Chondrocyte (in vitro differentiated cells): ENCODE measurements around the gene ALDOA. TPM values are rescaled to one million over a fixed set of nuclear protein-coding genes. Genes with fewer than 3 reads are reported as not detected.

Experiments used
- DNase-seq: peaks from one replicate; pipeline ENCODE4 v3.0.0; 2021; ENCODE audit warnings: mixed read lengths, low spot score
- H3K27ac Mint-ChIP-seq: one replicate; pipeline ENCODE4 v1.8.0; 2021; ENCODE audit warnings: mild to moderate bottlenecking, moderate library complexity, mixed read lengths; ENCODE audit not compliant: unreplicated experiment
- H3K27me3 Mint-ChIP-seq: 2 replicates; pipeline ENCODE4 v1.8.0; 2021; ENCODE audit warnings: low read depth, mixed read lengths
- H3K36me3 Mint-ChIP-seq: 2 replicates; pipeline ENCODE4 v1.8.0; 2021; ENCODE audit warnings: low read depth, mixed read lengths
- H3K4me1 Mint-ChIP-seq: 2 replicates; pipeline ENCODE4 v1.8.0; 2021; ENCODE audit warnings: low read depth, mild to moderate bottlenecking, mixed read lengths
- H3K4me3 Mint-ChIP-seq: one replicate; pipeline ENCODE4 v1.8.0; 2021; ENCODE audit warnings: mild to moderate bottlenecking, moderate library complexity, mixed read lengths; ENCODE audit not compliant: unreplicated experiment
- H3K9me3 Mint-ChIP-seq: 2 replicates; pipeline ENCODE4 v1.8.0; 2021; ENCODE audit warnings: low read depth, mixed read lengths
- CTCF ChIP-seq: fragments of 200-600 bp; sonication (generic); IDR thresholded peaks from 2 replicates; pipeline ENCODE4 v1.5.0; 2021; ENCODE audit warnings: antibody characterized with exemption, mild to moderate bottlenecking, moderate library complexity
- total RNA-seq: library from RNA; stranded (reverse); gene quantifications from 3 replicates; pipeline ENCODE4 v1.2.1, GENCODE V29; 2021

Gene ALDOA
- total RNA-seq, 1 donor from 2014 or later, result 1,094 TPM

DNA sequence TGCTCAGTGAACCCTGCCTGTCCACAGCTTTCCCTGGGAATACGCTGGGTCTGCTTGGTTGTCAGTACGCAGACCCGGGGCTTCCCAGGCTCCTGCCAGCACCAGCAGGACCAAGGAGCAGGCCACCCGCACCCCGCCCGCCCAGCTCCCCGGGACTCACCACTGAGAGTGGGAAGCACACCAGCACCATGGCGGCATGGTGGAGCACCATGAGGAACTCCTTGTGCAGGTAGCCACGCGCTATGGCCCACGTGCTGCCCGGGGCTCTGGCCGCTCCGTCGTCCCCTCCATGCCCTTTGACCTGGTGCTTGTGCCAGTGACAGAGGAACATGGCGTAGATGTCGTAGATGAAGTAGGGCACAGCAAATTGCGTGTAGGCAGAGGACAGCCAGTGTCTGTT lies 39.1 kb upstream of the ALDOA start:
- Mint-ChIP-seq H3K9me3 (no peaks in the 10 kb centered on the region), H3K27me3 (peaks cover 35% of the 10 kb centered on the region), H3K36me3 (no peaks in the 10 kb centered on the region), H3K4me1 (no peaks in the 10 kb centered on the region), H3K4me3 (no peak overlapping the region), H3K27ac (no peak overlapping the region)
- DNase-seq, result no peak
- TF ChIP-seq CTCF, result no peak

DNA sequence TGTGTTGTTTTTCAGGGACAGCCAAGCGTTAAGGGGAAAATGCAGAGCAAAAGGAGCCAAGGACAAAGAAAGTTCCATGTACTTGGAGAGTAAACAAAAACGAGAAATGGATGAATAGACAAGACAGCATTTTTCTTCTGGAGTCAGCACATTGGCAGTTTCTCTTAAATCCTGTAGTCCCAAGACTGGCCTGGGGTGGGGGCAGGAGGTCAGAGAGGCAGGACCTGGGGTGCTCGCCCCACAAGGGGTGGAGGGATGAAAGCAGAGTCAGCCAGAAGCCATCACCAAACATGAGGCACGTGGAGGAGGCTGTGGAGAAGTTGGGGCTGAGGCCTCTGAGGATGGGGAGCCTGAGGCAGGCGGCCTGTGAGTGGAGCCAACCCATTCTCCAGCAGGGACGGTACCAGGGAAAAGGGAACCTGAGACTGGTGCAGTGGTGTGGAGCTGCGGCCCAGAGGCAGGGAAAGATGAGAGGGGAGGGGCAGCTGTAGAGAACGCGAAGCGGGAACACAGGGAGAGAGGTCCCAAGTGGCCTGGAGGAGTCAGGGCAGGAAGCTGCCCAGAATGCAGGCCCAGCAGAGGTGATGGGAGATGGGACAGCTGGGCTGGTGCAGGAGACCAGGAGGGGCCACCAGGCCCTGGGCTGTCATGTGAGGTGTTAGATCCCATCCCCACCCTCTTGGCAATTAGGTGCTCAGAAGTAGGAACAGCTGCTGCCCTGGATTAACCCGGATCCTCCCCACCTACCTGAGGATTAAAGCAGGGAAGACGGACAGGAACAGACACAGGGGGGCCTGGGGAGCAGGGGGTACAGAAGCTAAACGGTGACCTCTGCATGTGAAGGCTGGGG lies 37.7 kb upstream of the ALDOA start:
- H3K4me3 Mint-ChIP-seq, result no peak overlapping the region
- no peak for TF ChIP-seq CTCF
- H3K4me1 Mint-ChIP-seq, result peaks cover 3% of the 10 kb centered on the region
- no peak overlapping the region for H3K27ac Mint-ChIP-seq
- DNase-seq, result no peak
- no peaks in the 10 kb centered on the region for H3K36me3 Mint-ChIP-seq
- no peaks in the 10 kb centered on the region for H3K9me3 Mint-ChIP-seq
- H3K27me3 Mint-ChIP-seq, result peaks cover 42% of the 10 kb centered on the region

DNA sequence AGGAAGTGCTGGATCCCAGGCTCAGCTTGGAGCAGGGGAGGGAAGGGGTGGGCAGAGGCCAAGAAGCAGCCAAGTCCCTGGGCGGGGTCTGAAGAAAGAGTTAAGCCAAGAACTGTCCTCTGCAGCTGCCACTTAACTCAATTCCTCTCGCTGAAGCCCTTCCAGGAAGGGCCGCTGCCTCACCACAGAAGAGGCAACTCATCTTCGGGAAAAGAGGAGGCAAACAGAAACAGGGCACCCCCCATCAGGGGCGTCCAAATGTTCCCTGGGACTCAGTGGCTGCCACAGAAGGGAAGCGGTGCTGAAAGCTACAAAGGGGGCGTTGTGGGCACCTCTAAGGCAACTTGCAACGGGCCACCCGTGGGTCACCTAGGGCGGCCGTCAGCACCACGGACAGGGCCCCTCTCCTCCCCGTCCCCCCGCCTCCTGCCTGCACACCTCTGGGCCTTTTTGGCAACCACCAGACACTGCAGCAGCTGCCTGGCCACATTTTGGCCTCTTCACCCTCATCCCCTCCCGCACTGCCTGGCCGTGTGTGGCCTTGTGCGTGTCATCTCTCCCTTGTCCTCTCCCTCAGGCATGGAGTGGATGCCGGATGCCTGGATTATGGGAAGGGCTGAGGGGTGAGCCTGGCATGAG lies 37.0 kb upstream of the ALDOA start:
- H3K9me3 Mint-ChIP-seq, result no peaks in the 10 kb centered on the region
- H3K36me3 Mint-ChIP-seq, result no peaks in the 10 kb centered on the region
- H3K27ac Mint-ChIP-seq, result no peak overlapping the region
- no peak for DNase-seq
- no peak overlapping the region for H3K4me3 Mint-ChIP-seq
- peaks cover 3% of the 10 kb centered on the region for H3K4me1 Mint-ChIP-seq
- TF ChIP-seq CTCF, result no peak
- H3K27me3 Mint-ChIP-seq, result peaks cover 42% of the 10 kb centered on the region

DNA sequence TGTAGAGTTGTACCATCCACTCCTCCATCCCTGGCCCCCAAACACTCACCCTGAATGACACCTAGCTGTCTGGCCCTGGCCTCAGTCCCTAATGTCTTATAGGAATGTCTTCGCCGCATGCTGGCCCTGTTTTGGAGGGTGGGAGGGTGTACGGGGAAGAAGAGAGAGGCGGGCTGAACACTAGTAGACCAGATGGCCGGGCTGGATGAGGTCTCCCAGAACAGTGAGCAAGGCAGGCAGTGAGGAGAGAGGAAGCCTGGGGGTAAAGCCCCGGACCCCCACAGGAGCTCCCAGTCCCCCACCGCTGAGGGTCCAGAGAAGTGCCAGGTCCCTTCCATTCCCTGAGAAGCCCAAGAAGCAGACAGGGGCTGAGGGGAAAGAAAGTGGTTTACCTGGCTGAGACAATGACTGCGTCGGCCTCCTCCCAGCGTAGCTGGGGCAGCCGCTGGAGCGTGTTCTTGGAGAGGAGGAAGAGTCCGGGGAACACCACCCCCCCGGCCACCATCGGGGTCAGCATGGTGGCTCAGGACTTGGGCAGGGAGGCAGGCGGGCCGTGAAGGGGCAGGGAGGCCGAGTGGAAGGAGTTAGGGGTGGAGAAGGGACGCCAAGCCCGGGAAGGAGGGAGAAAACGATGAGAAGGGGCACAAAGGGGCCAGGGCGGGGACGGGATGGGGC lies 35.4 kb upstream of the ALDOA start:
- Mint-ChIP-seq H3K36me3 (no peaks in the 10 kb centered on the region), H3K27me3 (peaks cover 42% of the 10 kb centered on the region), H3K27ac (no peak overlapping the region), H3K9me3 (no peaks in the 10 kb centered on the region), H3K4me3 (no peak overlapping the region), H3K4me1 (peaks cover 3% of the 10 kb centered on the region)
- no peak for DNase-seq
- no peak for TF ChIP-seq CTCF

- Mint-ChIP-seq H3K27ac (no peak within 1 kb of the TSS), H3K9me3 (no peaks in the 10 kb centered on the region), H3K36me3 (no peaks in the 10 kb centered on the region), H3K27me3 (peaks cover 47% of the 10 kb centered on the region), H3K4me1 (peaks cover 3% of the 10 kb centered on the region), H3K4me3 (peak within 1 kb of the TSS; percentile 40)
- peak; percentile 13 for TF ChIP-seq CTCF
- no peak for DNase-seq
Observed at GRCh38 chr16:30030841-30031413, 34.6 kb upstream of the ALDOA start, which contains the start of gene TLCD3B. Gene TLCD3B (minus strand): TSS chr16:30031271. CDS start chr16:30030527, 744 bp downstream.
